HG03108 (cell line): ENCODE results near the gene ST6GALNAC4.
"Not testable (repeated sequence)": the region's sequence is repeated elsewhere in the genome, so short reads cannot be mapped to it uniquely, and the experiment has no call there.

Experiments used
- ATAC-seq: cut with Tn5 transposase; IDR thresholded peaks from one replicate; pipeline ENCODE4 v1.9.1; 2021; ENCODE audit warnings: moderate library complexity; ENCODE audit not compliant: unreplicated experiment

ST6GALNAC4 gene

DNA sequence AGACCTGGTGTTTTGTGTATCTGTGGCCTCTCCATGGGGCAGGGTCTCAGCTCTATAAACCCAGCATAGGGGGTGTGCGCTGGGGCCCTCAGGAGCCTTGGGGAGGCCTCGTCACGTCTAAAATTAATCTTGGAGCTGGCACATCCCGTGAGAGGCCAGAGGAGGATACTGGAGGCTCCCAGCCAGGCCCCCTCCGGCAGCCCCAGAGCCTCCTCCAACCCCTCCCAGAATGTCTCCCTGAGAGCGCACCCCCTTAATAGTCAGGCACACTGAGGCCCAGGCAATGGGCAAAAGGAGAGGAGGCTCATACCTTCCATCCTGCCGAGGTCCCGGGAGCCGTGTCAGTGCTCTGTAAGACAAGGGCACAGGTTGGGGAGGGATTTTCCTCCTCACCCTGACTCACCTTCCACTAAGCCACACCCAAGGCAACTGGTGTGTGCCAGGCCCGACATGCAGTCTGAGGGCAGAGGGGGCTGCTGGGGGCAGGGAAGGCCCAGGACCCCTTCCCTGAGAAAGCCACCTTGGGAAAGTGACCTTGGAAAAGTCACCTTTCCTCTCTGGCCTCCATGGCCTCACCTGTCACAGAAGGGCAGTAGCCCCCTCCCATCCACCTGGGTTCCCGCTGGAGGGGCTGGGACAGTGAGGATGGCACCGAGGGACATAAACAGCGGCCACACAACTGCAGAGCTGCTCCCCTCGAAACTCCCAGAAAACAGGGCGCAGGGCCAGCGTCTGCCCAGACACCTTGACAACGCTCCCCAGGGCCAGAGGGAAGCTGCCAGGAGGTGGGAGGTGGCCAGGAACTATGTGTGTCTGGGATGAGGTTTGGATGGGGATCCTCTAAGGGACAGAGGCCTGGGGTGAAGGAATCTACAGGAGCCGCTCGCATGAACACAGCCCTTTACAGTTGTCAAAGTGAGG lies 42.3 kb downstream of the ST6GALNAC4 start:
- no peak for ATAC-seq

- no peak for ATAC-seq
These were observed 43.0 kb downstream of the ST6GALNAC4 start for GRCh38 chr9:127873886-127874285.

DNA sequence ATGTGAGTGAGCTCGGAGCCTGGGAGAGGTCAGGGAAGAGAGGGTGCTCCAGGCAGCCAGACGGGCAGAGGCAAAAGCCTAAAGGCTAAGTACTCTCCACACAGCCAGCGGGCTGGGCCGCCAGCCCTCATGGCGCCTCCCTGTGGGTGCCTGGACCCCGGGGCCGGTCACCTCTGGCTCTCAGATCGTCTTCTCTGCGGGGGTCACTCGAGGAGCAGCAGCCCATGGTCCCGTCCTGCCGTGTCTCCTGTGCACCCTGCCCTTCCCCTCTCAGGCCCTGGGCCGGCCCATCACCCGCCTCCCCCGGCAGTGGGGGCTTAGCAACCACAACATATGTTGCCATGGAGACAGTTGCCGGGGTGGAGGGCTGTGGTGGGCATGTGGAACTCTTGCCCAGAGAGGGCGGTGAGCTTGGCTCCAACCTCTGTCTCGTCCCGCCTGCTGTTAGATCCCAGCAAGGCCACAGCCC lies 43.6 kb downstream of the ST6GALNAC4 start:
- no peak for ATAC-seq

DNA sequence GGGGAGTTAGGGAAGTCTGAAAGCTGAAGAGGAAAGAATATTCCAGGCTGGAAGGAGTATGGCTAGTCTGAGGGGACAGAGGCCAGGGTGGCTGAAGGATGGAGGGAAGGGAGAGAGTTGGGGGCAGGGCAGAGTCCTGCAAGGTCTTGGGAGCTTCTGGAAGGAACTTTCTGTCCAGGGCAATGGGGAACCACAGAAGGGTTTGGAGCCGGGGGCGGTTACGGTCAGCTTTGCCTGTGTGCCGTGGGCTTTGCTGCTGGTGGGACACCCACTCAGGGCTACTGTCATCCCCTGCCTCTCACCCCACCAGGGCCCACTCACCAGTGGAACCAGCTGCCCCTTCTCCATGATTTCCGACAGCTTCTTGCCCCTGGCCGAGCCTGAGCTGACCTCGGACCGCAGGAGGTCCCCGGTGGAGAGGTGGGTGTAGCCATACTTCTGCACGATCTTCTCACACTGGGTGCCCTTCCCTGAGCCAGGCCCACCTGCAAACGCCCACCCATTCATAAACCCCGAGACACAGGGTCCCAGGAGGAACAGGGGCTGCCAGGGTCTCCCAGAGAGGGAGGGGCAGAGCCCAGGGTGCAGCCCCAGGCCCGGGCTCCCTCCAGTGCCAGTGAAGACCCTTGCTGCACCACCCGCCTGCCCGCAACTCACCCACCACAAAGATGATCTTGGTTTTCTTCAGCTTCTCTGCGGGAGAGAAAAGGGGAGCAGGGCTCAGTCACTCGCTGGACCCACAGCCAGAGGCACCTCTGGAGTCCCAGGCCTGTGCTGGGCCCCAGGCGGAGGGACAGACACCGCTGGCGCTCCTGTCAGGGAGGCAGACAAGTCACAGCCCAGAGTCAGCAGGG lies 44.2 kb downstream of the ST6GALNAC4 start:
- no peak for ATAC-seq

DNA sequence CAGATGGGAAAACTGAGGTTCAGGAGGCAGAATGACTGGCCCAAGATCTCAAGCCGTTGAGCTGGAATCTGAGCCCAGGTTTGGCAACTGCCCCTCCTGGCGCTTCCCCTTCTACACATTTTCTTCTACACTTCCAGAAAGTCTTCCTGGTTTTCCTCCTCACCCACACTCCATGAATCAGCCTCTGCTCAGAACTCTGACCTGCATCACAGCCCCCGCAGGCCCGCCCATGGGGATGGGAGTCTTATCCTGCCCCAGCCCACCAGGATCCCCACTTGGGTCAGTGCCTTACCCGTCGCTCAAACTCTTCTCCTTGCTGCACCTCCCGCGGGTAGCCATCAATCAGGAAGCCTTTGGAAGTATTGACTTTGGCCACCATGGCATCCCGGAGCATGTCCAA lies 45.3 kb downstream of the ST6GALNAC4 start:
- no peak for ATAC-seq

DNA sequence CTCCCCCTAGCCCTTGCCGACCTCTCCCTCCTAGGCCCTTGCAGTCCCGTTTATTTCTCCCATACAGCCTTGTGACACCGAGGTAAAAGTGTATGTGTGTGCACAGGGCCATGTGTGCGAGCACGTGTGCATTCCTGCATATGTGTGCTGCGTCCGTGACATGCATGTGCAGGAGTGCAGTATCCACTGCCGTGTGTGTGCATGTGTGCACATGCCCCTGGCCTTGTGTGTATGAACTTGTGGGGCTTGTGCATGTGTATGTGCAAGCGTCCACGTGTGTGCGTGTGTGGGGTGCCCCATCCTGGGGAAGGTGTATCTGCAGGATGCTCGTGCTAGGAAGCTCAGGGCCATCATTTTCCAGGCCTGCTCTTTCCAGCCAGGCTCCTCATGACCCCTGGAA lies 46.0 kb downstream of the ST6GALNAC4 start:
- no peak for ATAC-seq

DNA sequence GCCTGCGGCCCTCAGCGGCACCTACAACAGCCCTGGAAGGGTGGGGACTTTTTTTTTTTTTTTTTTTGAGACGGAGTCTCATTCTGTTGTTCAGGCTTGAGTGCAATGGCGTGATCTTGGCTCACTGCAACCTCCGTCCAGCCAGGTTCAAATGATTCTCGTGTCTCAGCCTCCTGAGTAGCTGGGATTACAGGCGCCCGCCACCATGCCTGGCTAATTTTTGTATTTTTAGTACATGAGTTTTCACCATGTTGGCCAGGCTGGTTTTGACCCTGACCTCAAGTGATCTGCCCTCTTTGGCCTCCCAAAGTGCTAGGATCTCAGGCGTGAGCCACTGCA lies 46.7 kb downstream of the ST6GALNAC4 start:
- ATAC-seq = not testable (repeated sequence)

DNA sequence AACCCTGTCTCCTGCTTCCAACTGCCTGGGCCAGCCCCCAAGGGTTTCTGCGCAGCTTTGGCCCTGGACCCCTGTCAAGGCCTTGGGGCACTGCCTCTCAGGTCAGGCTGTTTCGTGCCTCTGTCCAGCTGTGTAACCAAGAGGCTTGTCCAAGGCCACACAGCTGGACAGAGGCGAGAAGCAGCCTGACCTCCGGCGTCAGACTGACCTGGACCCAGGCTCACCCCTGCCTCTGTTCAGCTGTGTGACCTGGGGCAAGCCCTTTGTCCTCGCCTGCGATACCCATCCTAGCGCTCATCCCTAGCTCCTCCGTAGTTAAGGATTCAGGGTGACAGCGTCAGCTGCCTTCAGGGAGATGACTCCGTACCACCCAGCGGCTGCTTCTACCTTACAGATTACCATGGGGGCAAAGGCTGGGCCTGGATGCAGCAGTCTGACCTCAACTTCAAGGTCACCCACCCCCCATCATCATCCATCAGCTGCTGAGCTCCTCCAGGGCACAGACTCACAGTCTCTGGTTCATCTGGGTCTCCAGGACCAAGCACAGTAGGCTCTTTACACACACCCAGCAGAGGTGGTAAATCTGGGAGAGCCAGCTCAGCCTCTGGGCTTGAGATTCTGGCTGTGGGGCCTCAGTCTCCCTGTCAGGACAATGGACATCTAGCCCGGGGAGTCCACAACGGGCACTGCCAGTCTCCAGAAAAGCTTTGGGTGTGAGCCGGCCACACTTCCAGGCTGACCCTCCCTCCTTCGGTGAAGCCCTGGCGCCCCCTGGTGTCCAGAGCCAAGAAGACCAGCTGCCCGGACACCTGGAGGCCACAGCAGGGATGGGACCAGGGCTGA lies 47.3 kb downstream of the ST6GALNAC4 start:
- ATAC-seq = no peak

DNA sequence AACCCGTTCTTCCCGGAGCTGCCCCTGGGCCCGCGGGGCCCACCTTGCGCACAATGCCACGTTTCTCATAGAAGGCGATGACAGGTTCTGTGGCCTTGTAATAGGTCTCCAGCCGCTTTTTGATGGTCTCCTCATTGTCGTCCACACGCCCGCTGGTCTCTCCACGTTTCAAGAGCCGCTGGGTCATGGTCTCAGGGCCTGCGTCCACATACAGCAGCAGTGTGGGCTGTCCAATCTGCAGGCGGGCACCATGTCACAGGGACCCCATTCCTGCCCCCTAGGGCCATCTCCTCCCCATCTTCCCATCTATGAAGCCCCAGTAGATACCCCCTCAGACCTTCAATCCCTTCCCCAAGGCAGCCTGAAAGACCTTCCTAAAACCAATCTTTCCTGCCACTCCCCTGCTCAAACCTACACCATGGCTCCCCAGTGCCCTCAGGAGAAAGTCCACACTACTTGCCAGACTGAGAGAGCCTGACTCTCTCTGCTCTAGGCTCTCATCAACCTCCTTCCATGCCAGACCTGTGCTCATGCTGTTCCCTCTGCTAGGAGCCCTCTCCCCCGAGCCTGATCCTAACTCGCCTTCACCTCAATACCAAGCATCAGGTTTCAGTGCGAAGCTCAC lies 48.5 kb downstream of the ST6GALNAC4 start:
- no peak for ATAC-seq

- ATAC-seq = no peak
These were observed 49.2 kb downstream of the ST6GALNAC4 start for GRCh38 chr9:127867356-127868277.

DNA sequence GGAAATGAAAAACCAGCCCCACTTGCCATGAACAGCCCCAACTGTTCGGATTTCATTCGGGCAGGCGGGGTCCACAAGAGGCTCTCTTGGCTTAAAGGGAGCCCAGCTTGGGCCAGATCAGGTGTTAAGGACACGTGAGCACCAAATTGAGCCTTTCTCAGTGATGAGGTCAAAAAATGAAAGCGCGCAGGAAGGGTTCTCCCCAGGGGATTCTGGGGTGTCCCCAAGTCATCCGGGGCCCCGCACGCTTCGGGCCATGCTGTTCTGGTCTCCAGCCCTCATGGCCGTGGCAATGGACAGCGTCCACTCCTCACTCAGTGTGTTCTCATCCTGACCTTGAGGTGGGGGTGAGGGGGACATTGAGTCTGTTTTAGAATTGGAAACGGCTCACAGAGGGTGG lies 50.3 kb downstream of the ST6GALNAC4 start:
- ATAC-seq = no peak

DNA sequence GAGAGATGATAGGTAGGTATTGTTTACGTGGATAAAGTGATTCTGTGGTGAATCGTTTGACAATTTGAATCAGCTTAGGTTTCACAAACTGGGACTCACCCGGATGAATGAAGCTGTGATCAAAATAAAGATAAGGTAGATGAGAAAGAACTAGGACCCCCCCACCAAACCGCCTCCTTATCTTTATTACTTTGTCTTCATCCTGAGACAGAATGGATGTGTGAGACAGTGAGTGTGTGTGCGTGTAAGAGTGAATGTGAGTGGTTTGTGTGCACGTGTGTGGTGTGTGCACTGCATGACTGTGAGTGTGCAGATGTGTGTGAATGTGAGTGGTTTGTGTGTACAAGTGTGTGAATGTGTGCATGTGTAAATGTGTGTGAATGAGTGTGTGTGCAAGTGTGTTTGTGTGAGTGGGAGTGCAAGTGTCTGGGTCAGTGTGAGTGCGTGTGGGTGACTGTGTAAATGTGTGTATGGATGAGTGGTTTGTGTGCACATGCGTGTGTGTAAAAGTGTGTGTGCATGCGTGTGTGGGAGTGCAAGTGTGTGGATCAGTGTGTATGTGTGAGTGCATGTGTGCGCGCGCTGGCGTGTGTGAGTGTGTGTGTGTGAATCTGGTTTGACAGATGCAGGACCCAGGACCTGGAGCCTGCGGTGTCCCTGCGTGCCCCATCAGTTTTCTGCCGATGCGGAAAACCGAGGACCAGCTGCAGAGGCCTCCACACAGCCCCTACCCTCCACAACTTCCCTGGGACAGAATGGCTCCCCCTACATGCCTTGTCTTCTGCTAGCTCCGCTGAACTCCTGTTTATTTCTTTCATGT lies 51.0 kb downstream of the ST6GALNAC4 start:
- no peak for ATAC-seq

GRCh38 chr9:127863191-127863621 lies 53.6 kb downstream of the ST6GALNAC4 start:
- no peak for ATAC-seq

GRCh38 chr9:127862075-127863011 lies 54.5 kb downstream of the ST6GALNAC4 start:
- peak; percentile 42 for ATAC-seq

- ATAC-seq = no peak
These were observed 56.1 kb downstream of the ST6GALNAC4 start for GRCh38 chr9:127860779-127861178.

DNA sequence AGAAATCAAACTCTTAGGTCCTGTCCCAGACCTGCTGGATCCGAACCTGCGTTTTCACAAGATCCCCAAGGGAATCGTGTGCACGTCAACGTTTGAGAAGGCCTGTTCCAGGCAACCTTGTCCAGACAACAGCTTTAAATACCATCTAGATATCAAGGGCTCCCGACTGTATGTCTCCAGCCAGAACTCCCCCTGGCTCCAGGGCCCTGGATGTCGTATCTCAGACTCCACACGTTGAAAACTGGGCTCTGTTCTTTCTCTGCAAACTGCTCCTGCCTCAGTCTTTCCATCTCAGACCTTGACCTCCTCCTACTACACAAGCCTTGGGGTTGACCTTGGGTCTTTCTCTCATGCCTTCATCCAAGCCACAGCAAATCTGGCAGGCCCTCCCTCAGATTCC lies 56.6 kb downstream of the ST6GALNAC4 start:
- ATAC-seq = no peak

DNA sequence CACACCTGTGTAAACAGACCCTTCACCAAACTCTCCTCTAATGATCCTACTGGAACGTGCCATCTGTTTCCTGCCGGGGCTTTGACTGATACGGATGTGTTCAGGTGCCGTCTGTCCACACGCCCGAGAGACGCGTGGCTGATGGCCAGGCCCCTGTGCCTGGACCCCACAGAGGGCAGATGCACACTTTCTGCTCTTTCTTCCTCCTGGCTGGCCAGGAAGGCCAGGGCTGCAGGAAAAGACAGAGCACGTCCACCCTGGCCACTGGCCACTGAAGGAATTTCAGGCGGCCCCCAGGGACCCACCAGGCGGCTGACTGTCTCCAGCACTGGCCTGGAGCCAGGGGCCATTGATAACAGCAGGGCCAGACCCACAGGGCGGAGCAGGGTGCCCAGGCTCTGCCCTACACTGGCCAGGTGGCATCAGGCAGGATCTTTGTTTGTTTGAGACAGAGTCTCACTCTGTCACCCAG lies 58.8 kb downstream of the ST6GALNAC4 start:
- ATAC-seq = no peak
